ENCODE data around the gene DCHS2.

Gene DCHS2

DNA sequence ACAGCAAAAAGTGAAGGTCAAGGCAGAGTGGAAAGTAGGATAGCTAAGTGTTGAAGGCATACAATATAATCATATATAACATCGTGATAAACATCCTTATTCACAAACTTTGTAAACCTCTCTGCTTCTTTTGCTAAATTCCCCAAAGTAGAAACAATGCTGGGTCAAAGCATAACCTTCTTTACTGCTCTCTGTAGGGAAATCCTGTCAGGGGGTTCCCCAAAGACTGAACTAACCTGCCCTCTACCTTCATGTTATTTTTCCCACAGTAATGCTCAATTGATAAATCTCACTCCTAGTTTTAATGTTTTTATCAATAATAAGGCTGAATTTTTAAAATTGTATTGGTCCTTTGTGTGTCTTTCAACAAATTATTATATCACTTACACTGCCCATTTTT is 55.7 kb downstream of the DCHS2 start:
- no peak for TF ChIP-seq SIN3A (IDR thresholded peaks at IDR 0.05; ENCODE audit: borderline replicate concordance, insufficient read depth, low read length)
- TF ChIP-seq TAF1 (IDR thresholded peaks at IDR 0.05; ENCODE audit: borderline replicate concordance, insufficient read depth, low read length): no peak
- TF ChIP-seq FOXP2 (optimal IDR thresholded peaks at IDR 0.05; ENCODE audit: borderline replicate concordance, extremely low read depth, extremely low read length, insufficient read depth): no peak

DNA sequence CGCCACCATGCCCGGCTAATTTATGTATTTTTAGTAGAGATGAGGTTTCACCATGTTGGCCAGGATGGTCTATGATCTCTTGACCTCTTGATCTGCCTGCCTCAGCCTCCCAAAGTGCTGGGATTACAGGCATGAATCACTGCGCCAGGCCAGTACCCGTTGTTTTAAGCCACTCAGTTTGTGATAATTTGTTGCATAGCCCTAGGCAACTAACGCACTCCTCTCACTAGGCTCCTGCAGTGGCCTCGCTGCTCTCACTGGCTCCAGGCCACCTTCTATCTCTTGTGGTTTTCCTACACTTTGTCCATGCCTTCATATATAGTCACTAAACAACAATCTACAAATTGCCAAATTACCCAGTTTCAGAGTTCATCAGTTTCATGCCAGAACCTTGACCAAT is 58.1 kb downstream of the DCHS2 start:
- TF ChIP-seq, protein P1, sequence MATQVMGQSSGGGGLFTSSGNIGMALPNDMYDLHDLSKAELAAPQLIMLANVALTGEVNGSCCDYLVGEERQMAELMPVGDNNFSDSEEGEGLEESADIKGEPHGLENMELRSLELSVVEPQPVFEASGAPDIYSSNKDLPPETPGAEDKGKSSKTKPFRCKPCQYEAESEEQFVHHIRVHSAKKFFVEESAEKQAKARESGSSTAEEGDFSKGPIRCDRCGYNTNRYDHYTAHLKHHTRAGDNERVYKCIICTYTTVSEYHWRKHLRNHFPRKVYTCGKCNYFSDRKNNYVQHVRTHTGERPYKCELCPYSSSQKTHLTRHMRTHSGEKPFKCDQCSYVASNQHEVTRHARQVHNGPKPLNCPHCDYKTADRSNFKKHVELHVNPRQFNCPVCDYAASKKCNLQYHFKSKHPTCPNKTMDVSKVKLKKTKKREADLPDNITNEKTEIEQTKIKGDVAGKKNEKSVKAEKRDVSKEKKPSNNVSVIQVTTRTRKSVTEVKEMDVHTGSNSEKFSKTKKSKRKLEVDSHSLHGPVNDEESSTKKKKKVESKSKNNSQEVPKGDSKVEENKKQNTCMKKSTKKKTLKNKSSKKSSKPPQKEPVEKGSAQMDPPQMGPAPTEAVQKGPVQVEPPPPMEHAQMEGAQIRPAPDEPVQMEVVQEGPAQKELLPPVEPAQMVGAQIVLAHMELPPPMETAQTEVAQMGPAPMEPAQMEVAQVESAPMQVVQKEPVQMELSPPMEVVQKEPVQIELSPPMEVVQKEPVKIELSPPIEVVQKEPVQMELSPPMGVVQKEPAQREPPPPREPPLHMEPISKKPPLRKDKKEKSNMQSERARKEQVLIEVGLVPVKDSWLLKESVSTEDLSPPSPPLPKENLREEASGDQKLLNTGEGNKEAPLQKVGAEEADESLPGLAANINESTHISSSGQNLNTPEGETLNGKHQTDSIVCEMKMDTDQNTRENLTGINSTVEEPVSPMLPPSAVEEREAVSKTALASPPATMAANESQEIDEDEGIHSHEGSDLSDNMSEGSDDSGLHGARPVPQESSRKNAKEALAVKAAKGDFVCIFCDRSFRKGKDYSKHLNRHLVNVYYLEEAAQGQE (IDR thresholded peaks at IDR 0.05; ENCODE audit: insufficient read depth in 1 of 2, low read depth in 2 of 2, low read length in 2 of 2): no peak
- TF ChIP-seq TAF1 (IDR thresholded peaks at IDR 0.05; ENCODE audit: borderline replicate concordance, insufficient read depth, low read length) (no peak), SIN3A (IDR thresholded peaks at IDR 0.05; ENCODE audit: borderline replicate concordance, insufficient read depth, low read length) (no peak), POLR2AphosphoS5 (IDR thresholded peaks at IDR 0.05; ENCODE audit: low read depth, low read length) (no peak), FOXP2 (optimal IDR thresholded peaks at IDR 0.05; ENCODE audit: borderline replicate concordance, extremely low read depth, extremely low read length, insufficient read depth) (no peak)

DNA sequence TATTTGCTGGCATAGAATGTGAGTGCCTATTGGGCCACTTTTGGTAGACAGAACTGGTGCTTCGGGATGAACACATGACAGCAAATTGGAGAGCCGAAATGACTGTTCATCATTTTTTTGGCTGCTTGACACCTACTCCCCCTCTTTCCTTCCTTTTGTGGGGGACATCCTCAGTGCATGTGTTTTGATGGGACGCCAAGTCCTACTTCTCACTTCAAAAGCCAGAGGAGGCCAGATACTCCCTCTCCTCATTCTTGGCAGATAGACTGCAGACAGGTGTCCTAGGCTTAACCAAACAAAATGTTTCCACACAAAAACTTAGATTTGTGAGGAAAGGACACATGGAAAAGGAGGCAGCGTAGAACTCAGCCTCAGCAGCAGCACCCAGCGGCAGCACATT is 62.4 kb downstream of the DCHS2 start:
- TF ChIP-seq TAF1 (IDR thresholded peaks at IDR 0.05; ENCODE audit: borderline replicate concordance, insufficient read depth, low read length) (no peak), SIN3A (IDR thresholded peaks at IDR 0.05; ENCODE audit: borderline replicate concordance, insufficient read depth, low read length) (no peak), FOXP2 (optimal IDR thresholded peaks at IDR 0.05; ENCODE audit: borderline replicate concordance, extremely low read depth, extremely low read length, insufficient read depth) (no peak), POLR2AphosphoS5 (IDR thresholded peaks at IDR 0.05; ENCODE audit: low read depth, low read length) (no peak)
- TF ChIP-seq, protein P1 (IDR thresholded peaks at IDR 0.05; ENCODE audit: insufficient read depth in 1 of 2, low read depth in 2 of 2, low read length in 2 of 2): no peak

DNA sequence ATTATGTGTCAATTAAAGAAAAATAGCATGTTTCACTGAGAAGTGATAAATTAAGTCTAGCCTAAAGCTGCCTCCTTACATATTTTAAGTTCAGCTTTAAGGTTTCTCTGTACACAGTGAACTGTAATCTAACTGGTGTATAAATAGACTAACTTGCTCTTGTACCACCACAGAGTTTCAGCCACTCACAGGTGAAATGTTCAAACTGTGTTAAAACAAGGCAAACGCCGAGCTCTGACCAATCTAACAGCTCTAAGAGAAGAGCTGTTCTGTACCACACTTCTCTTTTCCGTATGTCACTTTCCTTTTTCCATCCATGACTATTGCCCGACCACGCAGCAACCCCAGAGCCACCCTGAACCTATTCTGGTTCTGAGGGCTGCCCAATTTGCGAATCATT is 64.5 kb downstream of the DCHS2 start:
- TF ChIP-seq TAF1 (IDR thresholded peaks at IDR 0.05; ENCODE audit: borderline replicate concordance, insufficient read depth, low read length): no peak
- no peak for TF ChIP-seq FOXP2 (optimal IDR thresholded peaks at IDR 0.05; ENCODE audit: borderline replicate concordance, extremely low read depth, extremely low read length, insufficient read depth)
- no peak for TF ChIP-seq POLR2AphosphoS5 (IDR thresholded peaks at IDR 0.05; ENCODE audit: low read depth, low read length)
- TF ChIP-seq SIN3A (IDR thresholded peaks at IDR 0.05; ENCODE audit: borderline replicate concordance, insufficient read depth, low read length): no peak
- TF ChIP-seq, protein P1 (IDR thresholded peaks at IDR 0.05; ENCODE audit: insufficient read depth in 1 of 2, low read depth in 2 of 2, low read length in 2 of 2): no peak

DNA sequence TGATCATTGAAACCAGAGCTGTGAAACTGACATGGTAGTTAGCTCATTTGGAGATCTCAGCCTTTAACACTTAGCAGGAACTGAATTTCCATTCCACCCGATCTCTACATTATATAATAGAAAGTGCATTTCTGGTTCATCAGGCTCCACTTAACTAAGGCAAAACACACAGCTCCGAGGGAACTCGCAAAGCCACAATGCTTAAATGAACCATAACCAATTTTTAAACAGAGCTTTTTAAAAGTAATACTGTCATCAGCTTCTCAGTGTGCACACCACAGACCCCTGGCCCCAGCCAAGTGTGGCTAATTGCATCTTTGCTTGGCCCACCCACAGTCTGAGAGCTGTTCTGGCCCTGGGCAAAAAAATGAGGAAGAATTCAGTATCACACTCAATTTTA is 66.1 kb downstream of the DCHS2 start:
- no peak for TF ChIP-seq SIN3A (IDR thresholded peaks at IDR 0.05; ENCODE audit: borderline replicate concordance, insufficient read depth, low read length)

DNA sequence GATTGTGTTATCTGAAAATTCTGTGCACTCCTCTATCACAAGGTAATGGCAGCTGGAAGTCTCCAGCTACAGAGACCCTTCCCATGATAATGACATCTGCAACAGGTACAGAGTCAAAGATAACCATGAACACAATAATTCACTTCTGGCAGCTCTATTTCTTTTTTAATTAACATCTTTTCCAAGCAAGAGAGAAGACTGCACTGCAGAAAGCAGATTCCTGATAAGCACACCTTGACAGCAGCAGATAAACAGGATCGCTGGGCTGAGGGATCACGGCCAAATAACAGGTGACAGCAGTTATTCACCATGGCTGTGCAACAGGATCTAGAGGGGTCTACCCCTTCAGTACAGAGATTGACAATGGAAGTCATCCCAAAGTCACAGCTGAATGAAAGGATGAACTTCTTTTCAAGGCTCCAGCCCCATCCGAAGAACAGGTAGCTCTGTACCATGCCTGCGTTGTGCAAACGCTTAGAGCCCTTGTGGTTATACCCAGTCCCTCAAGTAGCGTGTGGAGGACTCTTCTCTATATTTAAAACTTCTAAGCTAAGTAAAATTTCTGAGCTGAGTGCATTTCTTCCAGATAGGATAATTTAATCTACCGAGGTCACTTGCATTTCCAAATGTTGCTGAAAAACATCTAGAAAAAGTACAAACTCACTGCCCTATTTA is 66.7 kb downstream of the DCHS2 start:
- TF ChIP-seq POLR2AphosphoS5 (IDR thresholded peaks at IDR 0.05; ENCODE audit: low read depth, low read length) (no peak), SIN3A (IDR thresholded peaks at IDR 0.05; ENCODE audit: borderline replicate concordance, insufficient read depth, low read length) (no peak), TAF1 (IDR thresholded peaks at IDR 0.05; ENCODE audit: borderline replicate concordance, insufficient read depth, low read length) (no peak), FOXP2 (optimal IDR thresholded peaks at IDR 0.05; ENCODE audit: borderline replicate concordance, extremely low read depth, extremely low read length, insufficient read depth) (no peak)
- TF ChIP-seq, protein P1 (IDR thresholded peaks at IDR 0.05; ENCODE audit: insufficient read depth in 1 of 2, low read depth in 2 of 2, low read length in 2 of 2): no peak
